NCI-H2196 treated with DMSO at 0.1 percent for 48 hours (cell line): ENCODE results near the gene SH3BGRL2.
"Not testable (repeated sequence)": the region's sequence is repeated elsewhere in the genome, so short reads cannot be mapped to it uniquely, and the experiment has no call there.

Source experiments
- DNase-seq: peaks from one replicate; lab custom pipeline; 2025; ENCODE audit not compliant: unreplicated experiment; lab: John Stamatoyannopoulos, UW

Gene SH3BGRL2

DNA sequence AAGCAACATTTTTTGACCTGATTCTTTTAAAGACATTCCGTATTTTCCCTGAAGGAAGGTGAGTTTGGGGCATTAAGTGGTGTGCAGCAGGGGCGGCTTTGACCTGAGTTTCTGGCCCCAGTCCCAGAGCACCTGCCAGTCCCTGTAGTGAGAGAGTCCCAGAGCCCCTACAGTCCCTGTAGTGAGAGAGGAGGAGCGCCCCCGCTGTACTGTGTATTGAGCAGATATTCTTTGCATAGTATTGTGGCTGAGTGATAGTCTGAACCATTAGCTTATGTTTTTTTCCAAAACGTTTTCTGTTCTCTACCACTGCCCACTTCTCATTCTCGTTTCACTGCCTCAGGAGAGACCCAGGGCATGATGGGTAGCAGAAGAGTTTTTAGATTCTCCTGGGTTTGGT is 17.2 kb upstream of the SH3BGRL2 start:
- no peak for DNase-seq

DNA sequence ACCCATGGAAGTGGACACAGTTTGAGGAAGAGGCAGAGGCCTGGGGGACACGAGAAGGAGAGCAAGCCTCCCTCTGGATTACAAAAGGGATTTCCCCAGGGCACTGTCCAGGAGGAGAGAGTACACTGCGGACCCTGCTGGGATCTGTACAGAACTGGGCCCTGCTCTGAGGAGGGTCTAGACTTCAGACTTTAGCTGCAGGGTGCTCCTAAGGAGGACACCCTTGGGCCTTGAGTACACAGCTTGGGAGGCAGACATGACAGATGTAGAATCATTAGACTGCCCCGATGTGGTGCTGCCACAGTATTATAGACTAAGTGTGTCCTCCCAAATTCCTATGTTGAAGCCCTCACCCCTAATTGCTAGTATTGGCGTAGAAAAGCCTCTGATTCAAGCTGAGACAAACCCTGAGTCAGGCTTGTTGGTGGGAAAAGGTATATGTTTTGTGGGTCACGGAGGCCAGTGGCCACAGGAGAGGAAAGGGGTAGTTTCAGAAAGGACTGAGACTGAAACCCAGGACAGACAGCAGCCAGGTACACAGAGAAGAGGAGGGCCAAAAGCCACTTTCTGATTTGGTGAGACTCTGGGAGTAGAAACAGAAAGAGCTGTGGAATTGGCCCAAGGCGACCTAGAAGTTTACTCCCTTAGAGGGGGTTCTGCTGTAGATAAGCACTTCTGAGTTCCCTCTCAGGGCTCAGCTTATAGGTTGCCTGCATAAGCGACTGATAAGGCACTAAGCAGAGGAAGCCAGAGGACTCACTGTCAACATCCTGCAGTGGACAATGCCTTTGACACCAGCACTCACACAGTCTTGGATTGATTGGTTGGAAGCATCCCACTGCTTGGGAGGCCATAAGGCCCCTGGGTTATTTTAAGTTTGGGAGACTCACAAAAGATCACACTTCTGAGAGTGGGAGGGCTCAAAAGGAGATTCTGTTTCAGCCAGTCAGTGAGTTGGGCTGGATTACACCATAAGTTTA is 16.5 kb upstream of the SH3BGRL2 start:
- no peak for DNase-seq

DNA sequence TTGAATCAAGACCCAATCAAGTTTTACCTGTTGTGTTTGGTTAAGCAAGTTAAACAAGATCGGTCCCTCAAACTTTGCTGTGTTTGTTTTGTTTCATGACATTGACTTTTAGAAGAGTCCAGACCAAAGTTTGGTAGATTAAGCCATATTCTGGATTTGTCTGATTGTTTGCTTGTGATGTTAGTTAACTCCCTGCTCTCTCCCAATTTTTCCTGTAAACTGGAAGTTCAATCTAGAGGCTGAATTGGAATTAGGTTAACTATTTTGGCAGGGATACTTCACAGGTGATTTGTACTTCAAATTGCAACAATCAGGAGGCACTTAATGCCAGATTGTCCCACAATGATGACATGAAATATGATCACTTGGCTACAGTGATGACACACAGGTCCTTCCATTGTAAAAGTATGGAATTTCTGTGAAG is 13.6 kb upstream of the SH3BGRL2 start:
- no peak for DNase-seq

DNA sequence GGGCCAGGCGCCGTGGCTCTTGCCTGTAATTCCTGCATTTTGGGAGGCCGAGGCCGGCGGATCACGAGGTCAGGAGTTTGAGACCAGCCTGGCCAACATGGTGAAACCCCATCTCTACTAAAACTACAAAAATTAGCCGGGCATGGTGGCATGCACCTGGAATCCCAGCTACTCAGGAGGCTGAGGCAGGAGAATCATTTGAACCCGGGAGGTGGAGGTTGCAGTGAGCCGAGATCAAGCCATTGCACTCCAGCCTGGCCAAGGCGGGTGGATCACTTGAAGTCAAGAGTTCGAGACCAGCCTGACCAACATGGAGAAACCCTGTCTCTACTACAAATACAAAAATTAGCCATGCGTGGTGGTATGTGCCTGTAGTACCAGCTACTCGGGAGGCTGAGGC is 12.7 kb upstream of the SH3BGRL2 start:
- not testable (repeated sequence) for DNase-seq

DNA sequence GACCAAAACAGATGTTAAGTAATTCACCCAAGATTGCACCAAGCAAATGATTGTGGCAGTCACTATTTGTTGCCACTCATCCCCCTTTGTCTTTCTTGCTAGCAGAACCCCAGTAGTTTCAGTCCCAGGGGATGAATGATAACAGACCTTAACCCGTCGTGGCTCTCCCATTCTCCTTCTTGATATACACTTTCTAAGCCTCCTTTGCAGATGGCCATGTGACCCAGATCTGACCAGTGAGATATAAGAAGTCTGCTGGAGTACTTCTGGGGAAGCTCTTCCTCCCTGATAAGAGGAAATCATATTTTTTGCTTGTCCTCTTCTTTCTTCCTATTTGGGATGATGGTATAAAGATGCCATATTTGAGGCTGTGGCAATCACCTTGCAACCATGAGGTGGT is 9.6 kb upstream of the SH3BGRL2 start:
- no peak for DNase-seq

GRCh38 chr6:79622364-79622763 is 8.8 kb upstream of the SH3BGRL2 start:
- no peak for DNase-seq

DNA sequence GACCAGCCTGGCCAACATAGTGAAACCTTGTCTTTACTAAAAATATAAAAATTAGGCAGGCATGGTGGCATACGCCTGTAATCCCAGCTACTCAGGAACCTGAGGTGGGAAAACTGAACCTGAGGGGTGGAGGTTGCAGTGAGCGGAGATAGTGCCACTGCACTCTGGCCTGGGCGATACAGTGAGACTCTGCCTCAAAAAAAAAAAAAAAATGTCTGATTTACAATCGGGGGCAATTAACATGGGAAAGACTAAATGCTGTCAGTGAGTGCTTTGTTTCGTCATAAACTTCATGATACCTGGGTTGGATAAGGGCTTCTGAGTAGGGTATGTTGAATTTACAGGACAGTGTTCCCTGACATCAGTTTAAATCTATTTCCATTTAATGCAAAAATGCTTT is 8.0 kb upstream of the SH3BGRL2 start:
- no peak for DNase-seq

GRCh38 chr6:79625746-79626145 is 5.4 kb upstream of the SH3BGRL2 start:
- DNase-seq = no peak

GRCh38 chr6:79626811-79627210 is 4.3 kb upstream of the SH3BGRL2 start:
- no peak for DNase-seq

DNA sequence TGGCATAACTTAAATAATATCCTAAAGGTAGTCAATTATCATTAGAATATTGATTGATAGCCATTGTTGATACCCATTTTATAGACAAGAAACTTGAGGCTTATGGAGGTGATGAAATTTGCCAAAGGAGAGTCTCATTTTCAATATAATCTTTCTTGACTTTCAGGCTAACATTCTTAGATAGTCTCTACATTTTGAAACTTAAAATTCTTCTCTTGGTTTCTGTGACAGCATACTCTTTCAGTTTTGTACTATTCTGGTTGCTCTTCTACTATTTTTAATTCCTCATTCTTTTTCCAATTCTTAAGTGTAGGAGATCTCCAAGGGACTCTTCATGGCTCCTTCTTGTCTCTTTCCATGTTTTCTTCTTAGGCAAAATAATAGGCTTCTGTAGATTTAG is 3.7 kb upstream of the SH3BGRL2 start:
- no peak for DNase-seq

GRCh38 chr6:79628466-79629288 is 2.5 kb upstream of the SH3BGRL2 start:
- DNase-seq = no peak

DNA sequence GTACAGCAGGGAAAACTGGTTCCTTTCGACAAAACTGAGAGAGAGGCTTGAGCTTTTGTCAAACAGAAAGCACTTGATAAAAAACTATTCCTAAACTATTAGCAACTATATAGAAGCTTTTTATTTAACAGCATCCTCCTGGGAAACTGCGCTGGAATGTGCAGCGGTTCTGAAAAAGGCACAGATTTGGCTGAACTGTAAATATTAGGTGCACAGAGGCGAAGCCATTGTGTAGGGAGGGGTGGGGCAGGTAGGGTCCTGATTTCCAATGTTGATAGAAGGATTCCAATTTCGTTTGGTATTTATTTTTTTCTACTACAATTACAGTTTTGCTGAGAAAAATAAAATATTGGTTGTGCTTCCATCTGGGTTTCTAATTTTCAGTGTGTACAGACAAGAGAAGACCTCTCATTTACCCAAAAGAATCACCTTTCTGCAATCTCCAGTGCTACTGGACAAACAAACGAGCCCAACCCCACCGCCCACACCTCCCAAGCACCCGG is 698 bp upstream of the SH3BGRL2 start:
- DNase-seq = no peak

DNA sequence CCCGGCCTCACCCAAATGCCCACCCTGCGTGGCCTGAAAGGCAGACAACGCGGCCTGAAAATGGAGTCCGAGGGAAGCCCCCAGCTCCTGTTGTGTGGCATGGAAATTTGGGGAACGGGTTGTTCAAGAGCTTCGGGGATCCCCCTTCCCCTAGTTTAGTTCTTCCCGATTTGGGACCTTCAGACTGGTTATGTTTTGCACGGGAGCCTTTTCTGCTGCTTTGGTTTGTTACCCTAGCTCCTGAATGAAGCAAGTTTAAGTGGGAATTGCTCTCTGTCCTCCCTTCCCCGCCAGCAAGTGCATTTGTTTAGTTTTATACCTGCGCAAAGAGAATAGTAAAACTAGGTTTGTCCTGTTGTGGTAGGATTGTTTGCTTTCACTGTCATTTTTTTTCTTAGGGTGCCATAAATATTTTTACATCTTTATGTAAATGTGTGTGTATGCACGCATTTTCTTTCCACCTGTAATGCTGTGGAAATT is 604 bp downstream of the SH3BGRL2 start:
- no peak for DNase-seq

DNA sequence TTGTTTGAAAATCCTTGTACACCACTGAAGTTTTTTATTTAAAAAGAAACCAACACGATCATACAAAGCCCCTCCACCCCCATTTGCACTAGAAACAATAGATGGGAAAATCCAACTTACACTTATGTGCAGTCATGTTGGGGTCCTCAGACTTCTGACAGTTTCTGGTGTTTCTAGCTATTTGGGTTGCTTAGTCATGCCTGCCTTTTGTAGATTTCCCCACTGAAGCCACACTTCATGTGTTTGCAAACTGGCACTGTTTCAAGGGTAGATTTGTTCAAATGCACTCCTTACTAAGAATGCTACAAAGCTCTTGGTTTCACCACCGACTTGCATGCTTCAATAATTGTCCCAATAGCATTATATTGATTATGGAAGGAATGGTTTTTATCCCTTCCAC is 1.5 kb downstream of the SH3BGRL2 start:
- no peak for DNase-seq

DNA sequence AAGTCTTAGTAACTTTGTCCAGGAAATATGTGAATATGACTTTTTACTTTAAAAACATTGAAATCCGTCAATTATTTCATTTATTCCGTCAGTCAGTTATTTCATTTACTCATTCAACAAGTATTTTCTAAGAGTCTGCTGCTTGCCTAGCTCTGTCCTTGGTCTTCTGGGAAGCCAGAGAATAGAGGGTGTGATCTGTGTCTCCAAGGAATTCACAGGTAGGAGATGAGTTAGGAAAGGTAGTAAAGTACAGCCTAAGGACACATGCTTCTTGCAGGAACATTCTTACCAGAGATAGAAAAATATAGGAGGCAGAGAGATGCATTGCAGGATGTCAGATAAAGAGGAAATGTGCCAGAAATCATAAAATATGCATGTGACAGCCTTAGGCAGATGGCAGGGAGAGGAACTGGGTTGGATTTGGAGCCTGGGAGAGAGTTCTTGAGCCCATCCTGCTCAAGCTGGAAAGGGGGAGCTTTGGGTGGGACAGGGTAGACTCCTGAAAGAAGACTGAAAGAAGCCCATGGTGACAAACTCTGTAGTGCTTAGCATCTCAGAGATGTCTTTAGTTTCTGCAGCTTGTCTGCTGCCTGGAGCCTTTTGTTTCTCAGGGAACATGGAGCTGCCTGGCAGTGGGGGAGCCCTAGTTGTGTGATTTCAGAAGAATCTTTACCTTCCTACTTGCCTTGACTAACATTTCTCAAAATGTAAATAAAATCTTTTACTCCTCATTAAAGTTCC is 3.5 kb downstream of the SH3BGRL2 start:
- no peak for DNase-seq

DNA sequence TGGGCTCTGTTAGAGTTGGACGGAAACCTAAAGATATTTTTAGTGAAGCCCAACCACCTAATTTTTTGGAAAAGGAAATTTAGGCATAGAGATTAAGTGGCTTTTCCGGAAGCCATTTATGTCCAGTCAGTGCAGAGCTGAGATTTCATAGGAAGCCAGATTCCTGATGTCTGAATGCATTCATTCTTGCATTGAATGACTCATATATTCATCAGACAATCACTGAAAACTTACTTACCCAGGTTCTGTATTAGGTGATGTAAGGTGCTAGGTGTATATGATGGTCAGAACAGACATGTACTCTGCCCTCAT is 4.1 kb downstream of the SH3BGRL2 start:
- no peak for DNase-seq

GRCh38 chr6:79636673-79637072 is 5.5 kb downstream of the SH3BGRL2 start:
- DNase-seq = no peak

- DNase-seq = no peak
Observed at GRCh38 chr6:79640146-79641111, 9.3 kb downstream of the SH3BGRL2 start.

DNA sequence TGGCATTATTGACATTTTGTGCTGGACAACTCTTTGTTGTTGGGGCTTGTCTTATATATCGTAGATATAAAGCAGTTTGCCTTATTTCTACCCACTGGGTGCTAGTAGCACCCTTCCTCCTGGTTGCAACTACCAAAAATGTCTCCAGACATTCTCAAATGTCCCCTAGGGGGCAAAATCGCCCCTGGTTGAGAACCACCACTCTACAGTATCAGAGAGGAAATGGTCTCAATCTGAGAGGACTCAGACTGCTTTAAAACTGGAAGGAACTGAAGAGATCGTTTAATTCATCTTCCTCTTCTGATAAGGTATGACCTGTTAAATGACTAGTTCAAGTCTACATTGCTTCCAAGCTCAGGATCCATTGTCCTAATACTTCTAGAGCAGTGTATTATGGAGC is 14.9 kb downstream of the SH3BGRL2 start:
- DNase-seq = no peak

DNA sequence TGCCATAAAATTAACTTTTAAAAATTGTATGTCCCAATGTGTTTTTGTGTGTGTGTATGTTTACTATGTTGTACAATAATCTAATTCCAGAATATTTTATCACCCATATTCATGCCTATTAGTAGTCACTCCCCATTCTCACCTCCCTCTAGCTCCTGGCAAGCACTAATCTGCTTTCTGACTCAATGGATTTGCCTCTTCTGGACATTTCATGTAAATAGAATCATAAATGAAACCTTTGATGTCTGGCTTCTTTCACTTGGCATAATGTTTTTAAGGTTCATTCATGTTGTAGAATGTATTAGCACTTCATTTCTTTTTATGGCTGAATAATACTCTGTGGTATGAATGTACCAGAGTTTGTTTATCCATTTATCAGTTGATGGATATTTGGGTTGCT is 15.4 kb downstream of the SH3BGRL2 start:
- DNase-seq = no peak
